K562 (cell line): ENCODE results near the gene ZCCHC24. TPM values are rescaled to one million over a fixed set of nuclear protein-coding genes. Genes with fewer than 3 reads are reported as not detected.

ENCODE experiments used
- CREB1 ChIP-seq, 2 experiments: sonication (generic) in 1 of 2; formaldehyde crosslinking in 1 of 2; IDR thresholded peaks; 2 replicates each; pipeline versions ENCODE4 v1.6.1 to v1.8.0; 2012 to 2022; ENCODE audit warnings: inconsistent platforms in 1 of 2, mild to moderate bottlenecking in 1 of 2, missing genetic modification reagents in 1 of 2, moderate library complexity in 1 of 2
- EGR1 ChIP-seq: fragments of 450-650 bp; conservative IDR thresholded peaks from 2 replicates; pipeline ENCODE4 v1.6.1; 2017; ENCODE audit warnings: mild to moderate bottlenecking
- POLR2G ChIP-seq: fragments of 200-400 bp; formaldehyde crosslinking; IDR thresholded peaks from 2 replicates; pipeline ENCODE4 v1.6.1; 2017; ENCODE audit warnings: low read depth, mild to moderate bottlenecking, antibody characterized with exemption, low read length, moderate library complexity
- SP1 ChIP-seq: sonication (generic); formaldehyde crosslinking; IDR thresholded peaks from 2 replicates; pipeline ENCODE4 v1.8.1; 2022; ENCODE audit warnings: mild to moderate bottlenecking, missing genetic modification reagents
- polyA plus RNA-seq, 8 experiments: library from polyadenylated mRNA; depleted of rRNA in 4 of 8; stranded (reverse) in 5 of 8; unstranded in 3 of 8; fragments of >200 nt; fragmentation: Nextera tagmentation in 2 of 8; fragmentation: Illumina TruSeq in 1 of 8; extraction: Ambion mirVana in 2 of 8; extraction: Trizol in 1 of 8; gene quantifications; 2 replicates each; pipeline versions ENCODE4 v1.2.1 to v1.2.3, GENCODE V29; 2011 to 2014; ENCODE audit warnings: inconsistent platforms in 1 of 8, missing spikeins in 1 of 8
- total RNA-seq, 7 experiments: library from RNA; depleted of rRNA in 6 of 7; stranded (reverse); fragments of >200 nt in 6 of 7; fragmentation: Illumina TruSeq in 2 of 7; extraction: Trizol in 2 of 7; gene quantifications; 2 replicates each; pipeline versions ENCODE4 v1.2.1 to v1.2.3, GENCODE V29; 2011 to 2021; ENCODE audit warnings: low replicate concordance in 1 of 7
- TF ChIP-seq, protein P1 (sequence below): fragments of 250-450 bp; sonication (Bioruptor Pico); IDR thresholded peaks from 2 replicates; pipeline ENCODE4 v1.4.0; 2020; ENCODE audit warnings: mild to moderate bottlenecking, moderate library complexity
- TF ChIP-seq, protein P2 (sequence below): fragments of 450-650 bp; IDR thresholded peaks from 2 replicates; pipeline ENCODE4 v1.6.1; 2017; ENCODE audit warnings: antibody characterized with exemption, mild to moderate bottlenecking

ZCCHC24 gene
- total and polyA plus RNA-seq, 9 of the 15 experiments (the other 6 are each of a cell fraction or from before 2014, with no cell fraction given): 0.84 to 11.0 (median 4.6) TPM

DNA sequence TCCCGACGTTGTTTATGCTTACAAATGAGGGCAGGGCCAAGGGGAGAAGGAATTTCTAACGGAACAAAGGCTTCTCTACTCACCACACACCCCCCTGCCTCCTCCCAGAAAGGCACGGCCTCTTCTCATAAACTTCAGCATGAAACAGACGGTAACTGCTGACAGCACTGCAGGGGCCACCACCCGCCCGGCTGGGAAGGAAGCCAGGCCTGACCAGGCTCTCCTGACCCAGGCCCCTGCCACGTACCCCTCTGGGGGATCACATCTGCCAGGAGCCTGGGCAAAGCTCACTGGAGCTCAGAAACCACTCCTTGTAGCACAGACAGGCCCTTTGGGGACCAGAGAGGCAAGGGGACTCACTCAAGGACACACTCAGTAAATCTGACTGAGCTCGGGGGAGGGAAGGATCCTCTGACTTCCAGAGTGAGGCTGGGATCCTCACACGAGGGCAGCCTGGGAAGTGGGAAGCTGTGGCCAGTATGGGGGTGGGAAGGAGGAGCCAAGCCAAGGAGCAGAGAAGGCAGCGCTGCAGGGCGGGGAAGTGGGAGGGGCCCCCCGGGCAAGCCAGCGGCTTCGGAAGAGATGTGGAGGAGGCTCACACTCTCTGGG is 46.1 kb downstream of the ZCCHC24 start (continued):
- no peak for TF ChIP-seq CREB1 (IDR thresholded peaks at IDR 0.05)
- peak; percentile 23; the same call in 1 of the 2 replicates for TF ChIP-seq CREB1 (CRISPR knock-in tag; IDR thresholded peaks at IDR 0.05)
- TF ChIP-seq, protein P1, sequence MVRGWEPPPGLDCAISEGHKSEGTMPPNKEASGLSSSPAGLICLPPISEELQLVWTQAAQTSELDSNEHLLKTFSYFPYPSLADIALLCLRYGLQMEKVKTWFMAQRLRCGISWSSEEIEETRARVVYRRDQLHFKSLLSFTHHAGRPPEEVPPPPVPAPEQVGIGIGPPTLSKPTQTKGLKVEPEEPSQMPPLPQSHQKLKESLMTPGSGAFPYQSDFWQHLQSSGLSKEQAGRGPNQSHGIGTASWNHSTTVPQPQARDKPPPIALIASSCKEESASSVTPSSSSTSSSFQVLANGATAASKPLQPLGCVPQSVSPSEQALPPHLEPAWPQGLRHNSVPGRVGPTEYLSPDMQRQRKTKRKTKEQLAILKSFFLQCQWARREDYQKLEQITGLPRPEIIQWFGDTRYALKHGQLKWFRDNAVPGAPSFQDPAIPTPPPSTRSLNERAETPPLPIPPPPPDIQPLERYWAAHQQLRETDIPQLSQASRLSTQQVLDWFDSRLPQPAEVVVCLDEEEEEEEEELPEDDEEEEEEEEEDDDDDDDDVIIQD (CRISPR knock-in tag): no peak
- TF ChIP-seq POLR2G: peak; percentile 48
- TF ChIP-seq, protein P2, sequence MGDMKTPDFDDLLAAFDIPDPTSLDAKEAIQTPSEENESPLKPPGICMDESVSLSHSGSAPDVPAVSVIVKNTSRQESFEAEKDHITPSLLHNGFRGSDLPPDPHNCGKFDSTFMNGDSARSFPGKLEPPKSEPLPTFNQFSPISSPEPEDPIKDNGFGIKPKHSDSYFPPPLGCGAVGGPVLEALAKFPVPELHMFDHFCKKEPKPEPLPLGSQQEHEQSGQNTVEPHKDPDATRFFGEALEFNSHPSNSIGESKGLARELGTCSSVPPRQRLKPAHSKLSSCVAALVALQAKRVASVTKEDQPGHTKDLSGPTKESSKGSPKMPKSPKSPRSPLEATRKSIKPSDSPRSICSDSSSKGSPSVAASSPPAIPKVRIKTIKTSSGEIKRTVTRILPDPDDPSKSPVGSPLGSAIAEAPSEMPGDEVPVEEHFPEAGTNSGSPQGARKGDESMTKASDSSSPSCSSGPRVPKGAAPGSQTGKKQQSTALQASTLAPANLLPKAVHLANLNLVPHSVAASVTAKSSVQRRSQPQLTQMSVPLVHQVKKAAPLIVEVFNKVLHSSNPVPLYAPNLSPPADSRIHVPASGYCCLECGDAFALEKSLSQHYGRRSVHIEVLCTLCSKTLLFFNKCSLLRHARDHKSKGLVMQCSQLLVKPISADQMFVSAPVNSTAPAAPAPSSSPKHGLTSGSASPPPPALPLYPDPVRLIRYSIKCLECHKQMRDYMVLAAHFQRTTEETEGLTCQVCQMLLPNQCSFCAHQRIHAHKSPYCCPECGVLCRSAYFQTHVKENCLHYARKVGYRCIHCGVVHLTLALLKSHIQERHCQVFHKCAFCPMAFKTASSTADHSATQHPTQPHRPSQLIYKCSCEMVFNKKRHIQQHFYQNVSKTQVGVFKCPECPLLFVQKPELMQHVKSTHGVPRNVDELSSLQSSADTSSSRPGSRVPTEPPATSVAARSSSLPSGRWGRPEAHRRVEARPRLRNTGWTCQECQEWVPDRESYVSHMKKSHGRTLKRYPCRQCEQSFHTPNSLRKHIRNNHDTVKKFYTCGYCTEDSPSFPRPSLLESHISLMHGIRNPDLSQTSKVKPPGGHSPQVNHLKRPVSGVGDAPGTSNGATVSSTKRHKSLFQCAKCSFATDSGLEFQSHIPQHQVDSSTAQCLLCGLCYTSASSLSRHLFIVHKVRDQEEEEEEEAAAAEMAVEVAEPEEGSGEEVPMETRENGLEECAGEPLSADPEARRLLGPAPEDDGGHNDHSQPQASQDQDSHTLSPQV: peak; percentile 58; the same call in 1 of the 2 replicates
- TF ChIP-seq SP1 (CRISPR knock-in tag): 0 out of 2 replicates have a peak, but pooled peaks have one; percentile 26
- TF ChIP-seq EGR1: peak; percentile 78
